HG03558 (cell line): ENCODE data around the gene MRPL22.
"Not testable (repeated sequence)": the region's sequence is repeated elsewhere in the genome, so short reads cannot be mapped to it uniquely, and the experiment has no call there.

Experiments used
- ATAC-seq: cut with Tn5 transposase; IDR thresholded peaks from one replicate; pipeline ENCODE4 v1.9.1; 2021; ENCODE audit warnings: moderate number of reproducible peaks; ENCODE audit not compliant: unreplicated experiment; ENCODE audit errors: extremely low read depth

The MRPL22 gene

GRCh38 chr5:154986151-154986550 is 45.3 kb downstream of the MRPL22 start:
- ATAC-seq = no peak

GRCh38 chr5:154989626-154990025 is 48.8 kb downstream of the MRPL22 start:
- no peak for ATAC-seq

GRCh38 chr5:154993461-154993860 is 52.6 kb downstream of the MRPL22 start:
- no peak for ATAC-seq

GRCh38 chr5:154995679-154996078 is 54.8 kb downstream of the MRPL22 start:
- no peak for ATAC-seq

GRCh38 chr5:154997746-154998145 is 56.9 kb downstream of the MRPL22 start:
- ATAC-seq = no peak

GRCh38 chr5:154999865-155000264 is 59.0 kb downstream of the MRPL22 start:
- ATAC-seq = no peak

- ATAC-seq = no peak
Measured at GRCh38 chr5:155001523-155001922, 60.6 kb downstream of the MRPL22 start.

- not testable (repeated sequence) for ATAC-seq
Measured at GRCh38 chr5:155002722-155003121, 61.8 kb downstream of the MRPL22 start.

GRCh38 chr5:155004138-155004744 is 63.4 kb downstream of the MRPL22 start:
- no peak for ATAC-seq

- not testable (repeated sequence) for ATAC-seq
Measured at GRCh38 chr5:155006265-155006664, 65.4 kb downstream of the MRPL22 start.

- no peak for ATAC-seq
Measured at GRCh38 chr5:155008669-155009068, 67.8 kb downstream of the MRPL22 start.

GRCh38 chr5:155010881-155011280 is 70.0 kb downstream of the MRPL22 start:
- no peak for ATAC-seq

GRCh38 chr5:155013526-155013925 is 72.7 kb downstream of the MRPL22 start, which contains the start of gene KIF4B:
KIF4B (plus strand) TSS chr5:155013755; CDS start chr5:155013860, 105 bp downstream.
- no peak for ATAC-seq

GRCh38 chr5:155015239-155015638 is 74.4 kb downstream of the MRPL22 start:
- ATAC-seq = no peak

GRCh38 chr5:155017610-155018009 is 76.7 kb downstream of the MRPL22 start:
- peak; percentile 92 for ATAC-seq
